Stimulated activated CD4-positive, alpha-beta T cell treated with anti-CD3 and anti-CD28 coated beads, Interleukin-1b, Interleukin-23, amount 100 ng/mL, for 48 hours (primary cell): ENCODE results near the gene GNMT.
"Not testable (repeated sequence)": the region's sequence is repeated elsewhere in the genome, so short reads cannot be mapped to it uniquely, and the experiment has no call there.

ENCODE experiments used
- DNase-seq: peaks from one replicate; pipeline ENCODE4 v3.0.0-alpha.2; 2020

Gene GNMT

GRCh38 chr6:42942444-42942843 is 18.1 kb upstream of the GNMT start:
- no peak for DNase-seq

- no peak for DNase-seq
Observed at GRCh38 chr6:42947950-42948349, 12.6 kb upstream of the GNMT start.

- no peak for DNase-seq
Observed at GRCh38 chr6:42952389-42952788, 8.2 kb upstream of the GNMT start.

GRCh38 chr6:42954405-42954804 is 6.1 kb upstream of the GNMT start:
- DNase-seq: not testable (repeated sequence)

- no peak for DNase-seq
Observed at GRCh38 chr6:42958125-42958524, 2.4 kb upstream of the GNMT start.

GRCh38 chr6:42959917-42960242 is 674 bp upstream of the GNMT start:
- no peak for DNase-seq

- no peak for DNase-seq
Observed at GRCh38 chr6:42961020-42961470, 491 bp downstream of the GNMT start.

- DNase-seq: no peak
Observed at GRCh38 chr6:42962096-42962495, 1.5 kb downstream of the GNMT start.

- no peak for DNase-seq
Observed at GRCh38 chr6:42962502-42963178, 2.1 kb downstream of the GNMT start.

GRCh38 chr6:42963179-42963854 is 2.8 kb downstream of the GNMT start:
- no peak for DNase-seq

- DNase-seq: peak; percentile 34
Observed at GRCh38 chr6:42963855-42964605, 3.5 kb downstream of the GNMT start.

GRCh38 chr6:42966571-42966970 is 6.0 kb downstream of the GNMT start:
- no peak for DNase-seq

GRCh38 chr6:42967228-42967627 is 6.7 kb downstream of the GNMT start:
- no peak for DNase-seq

- no peak for DNase-seq
Observed at GRCh38 chr6:42968126-42968701, 7.7 kb downstream of the GNMT start.

GRCh38 chr6:42968783-42969182 is 8.2 kb downstream of the GNMT start:
- no peak for DNase-seq

GRCh38 chr6:42969431-42969830 is 8.9 kb downstream of the GNMT start:
- DNase-seq: no peak

GRCh38 chr6:42969934-42970333 is 9.4 kb downstream of the GNMT start:
- DNase-seq: no peak

GRCh38 chr6:42970871-42971612 is 10.5 kb downstream of the GNMT start:
- DNase-seq: no peak

- DNase-seq: no peak
Observed at GRCh38 chr6:42971746-42972327, 11.3 kb downstream of the GNMT start.

GRCh38 chr6:42973926-42974325 is 13.4 kb downstream of the GNMT start:
- no peak for DNase-seq

GRCh38 chr6:42974919-42975505 is 14.5 kb downstream of the GNMT start:
- no peak for DNase-seq

- DNase-seq: no peak
Observed at GRCh38 chr6:42978487-42978838, 17.9 kb downstream of the GNMT start.
